GM12801 (cell line): ENCODE results near the gene SLC30A7.

ENCODE experiments used
- CTCF ChIP-seq: IDR thresholded peaks from one replicate; pipeline ENCODE4 v1.5.1; 2011; ENCODE audit warnings: control low read depth; ENCODE audit not compliant: insufficient read length; ENCODE audit errors: extremely low read depth

Gene SLC30A7

GRCh38 chr1:101004061-101004460 lies 108.2 kb downstream of the SLC30A7 start:
- no peak for TF ChIP-seq CTCF

- TF ChIP-seq CTCF = no peak
These were observed 108.8 kb downstream of the SLC30A7 start for GRCh38 chr1:101004670-101005069.

- no peak for TF ChIP-seq CTCF
These were observed 109.3 kb downstream of the SLC30A7 start for GRCh38 chr1:101005183-101005582.

- no peak for TF ChIP-seq CTCF
These were observed 110.0 kb downstream of the SLC30A7 start for GRCh38 chr1:101005871-101006270.

- no peak for TF ChIP-seq CTCF
These were observed 110.7 kb downstream of the SLC30A7 start for GRCh38 chr1:101006553-101006952.

DNA sequence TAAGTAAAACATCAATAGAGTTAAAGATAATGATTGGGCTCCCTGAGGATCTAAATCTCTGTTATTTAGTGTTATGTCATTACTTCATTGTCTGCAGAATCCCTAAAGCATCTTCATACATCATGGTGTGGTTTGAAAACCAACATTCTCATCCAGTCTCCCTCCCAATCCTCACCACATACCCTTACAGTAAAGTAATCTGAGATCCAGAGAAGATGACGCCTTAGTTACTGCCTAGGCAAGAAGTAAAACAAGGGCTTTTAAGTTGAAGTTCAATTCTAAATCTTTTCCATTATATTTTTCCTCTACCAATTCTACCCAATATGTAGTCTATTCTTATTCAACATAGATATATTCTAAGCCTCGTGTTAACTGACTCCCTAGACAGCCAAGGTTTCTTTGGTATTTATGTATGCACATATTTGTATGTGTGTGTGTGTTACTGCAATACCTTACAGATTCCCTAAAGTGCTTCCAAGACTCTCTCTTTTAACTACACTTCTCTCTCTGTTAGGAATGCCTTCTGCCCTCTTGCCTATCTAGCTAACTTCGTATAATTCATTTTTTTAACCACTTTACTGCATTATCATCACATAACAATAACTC lies 112.4 kb downstream of the SLC30A7 start:
- TF ChIP-seq CTCF = no peak

- no peak for TF ChIP-seq CTCF
These were observed 117.9 kb downstream of the SLC30A7 start for GRCh38 chr1:101013776-101014175.
